NCI-H2029 treated with DMSO at 0.1 percent for 48 hours (cell line): ENCODE results near the gene PMVK.

ENCODE experiments used
- DNase-seq: peaks from one replicate; lab custom pipeline; 2025; lab: John Stamatoyannopoulos, UW

PMVK gene

DNA sequence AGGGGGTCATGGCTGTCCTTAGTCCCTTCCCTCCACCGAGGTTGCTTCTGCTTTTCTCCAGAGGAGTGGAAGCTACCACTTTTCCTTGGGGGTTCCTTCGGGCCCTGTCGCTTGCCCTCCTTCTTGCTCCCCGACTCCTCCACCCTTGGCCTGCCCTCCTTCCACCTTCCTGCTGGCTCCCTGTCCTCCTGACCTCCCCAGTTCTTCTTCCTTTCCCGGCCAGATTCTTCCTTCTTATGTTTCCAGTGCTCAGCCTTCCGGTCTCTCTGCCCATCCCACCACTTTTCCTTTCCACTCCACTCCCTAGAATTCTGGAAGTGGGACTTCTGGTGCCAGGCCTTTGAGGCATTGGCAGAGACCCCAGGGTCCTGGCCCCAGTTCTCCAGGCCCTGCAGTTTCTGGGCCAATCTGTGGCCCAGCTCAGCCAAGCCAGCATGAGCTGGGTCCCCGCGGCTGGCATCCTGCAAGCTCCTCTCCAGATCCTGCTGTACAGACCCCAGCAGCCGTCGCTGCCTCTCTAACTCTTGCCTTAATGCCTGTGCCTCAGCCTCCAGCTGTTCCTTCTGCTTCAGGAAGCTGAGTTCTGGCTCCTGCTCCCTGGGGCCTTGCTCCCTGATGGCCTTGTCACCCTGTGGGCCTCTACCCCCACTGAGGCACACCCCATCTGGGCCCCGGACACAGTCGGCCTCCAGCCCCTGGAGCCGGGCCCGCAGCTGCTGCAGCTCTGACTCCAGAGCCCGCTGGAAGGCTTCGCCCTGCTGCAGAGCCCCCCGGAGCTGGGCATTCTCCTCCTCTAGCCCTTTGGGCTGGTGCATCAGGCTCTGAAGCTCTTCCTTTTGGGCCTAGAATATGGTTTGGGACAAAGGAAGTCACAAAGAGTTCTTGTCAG lies 9.7 kb upstream of the PMVK start:
- no peak for DNase-seq

DNA sequence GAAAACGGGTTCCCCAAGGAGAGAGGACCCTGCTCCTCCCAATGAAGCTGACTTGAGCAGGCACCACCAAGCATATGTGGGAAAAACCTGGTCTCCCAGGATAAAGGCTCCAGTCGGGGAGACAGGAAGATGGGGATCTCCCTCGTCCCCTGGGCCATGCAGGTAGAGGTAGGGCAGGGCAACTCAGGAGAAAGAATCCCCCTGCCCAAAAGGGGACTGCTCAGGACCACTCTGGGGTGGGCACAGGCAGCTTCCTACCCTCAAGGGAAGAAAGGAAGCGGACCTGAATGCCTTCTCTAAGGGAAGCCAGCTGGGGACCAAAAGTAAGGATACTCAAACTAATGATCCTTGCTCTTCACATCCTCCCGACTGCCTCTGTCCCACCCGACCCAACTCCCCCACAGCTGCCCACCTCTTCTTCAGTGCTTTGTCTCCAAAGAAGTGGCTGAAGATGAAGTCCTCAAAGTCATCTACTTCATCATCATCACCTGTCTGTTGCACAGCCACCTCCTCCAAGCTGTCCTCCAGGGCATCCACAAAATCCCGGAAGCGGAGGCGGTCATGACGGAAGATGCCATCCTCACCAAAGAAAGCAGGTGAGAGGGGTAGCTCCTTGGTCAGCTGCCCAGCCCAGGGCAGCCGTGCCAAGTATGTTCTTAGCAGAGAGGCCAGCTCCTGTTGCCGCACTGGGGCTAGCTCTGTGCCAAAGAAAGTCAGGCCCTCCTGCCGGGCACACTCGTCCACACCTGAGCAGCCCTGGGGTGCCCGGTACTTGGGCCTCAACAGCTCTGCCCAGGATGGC lies 8.8 kb upstream of the PMVK start:
- DNase-seq, result no peak

DNA sequence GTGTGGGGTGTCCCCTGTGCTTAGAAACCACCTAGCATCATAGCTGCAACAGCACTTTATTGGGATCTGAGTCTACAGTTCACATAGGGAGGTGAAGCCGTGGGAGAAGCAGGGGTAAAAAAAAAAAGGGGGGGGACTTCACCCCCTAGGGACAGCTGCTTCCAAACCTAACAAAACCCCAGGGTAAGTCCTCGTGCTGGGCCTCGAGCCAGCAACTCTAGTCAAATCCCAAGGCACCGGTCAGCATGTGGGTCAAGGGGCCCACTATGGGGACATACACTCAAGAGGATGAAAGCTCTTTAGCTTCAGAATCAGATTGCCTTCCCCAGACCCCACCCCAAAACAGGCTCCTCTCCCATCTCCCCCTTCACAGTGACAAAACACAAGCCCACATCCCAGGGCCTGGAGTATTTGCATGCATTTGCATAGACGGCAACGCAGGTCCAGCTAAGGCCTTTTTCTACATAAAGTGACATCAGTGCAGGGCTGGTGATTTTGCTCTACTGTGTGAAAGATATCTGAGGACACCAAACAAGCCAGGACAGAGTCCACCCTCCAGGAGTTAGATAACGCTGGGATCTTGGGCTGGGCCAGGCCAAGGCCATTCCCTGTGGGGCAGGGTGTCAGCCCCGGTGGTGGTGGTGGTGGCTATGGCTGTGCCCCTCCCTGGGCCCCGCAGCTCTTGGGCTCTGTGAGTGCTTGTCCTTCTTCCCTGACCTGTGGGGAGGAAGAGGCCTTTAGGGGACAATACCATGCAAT lies 8.1 kb upstream of the PMVK start:
- no peak for DNase-seq

DNA sequence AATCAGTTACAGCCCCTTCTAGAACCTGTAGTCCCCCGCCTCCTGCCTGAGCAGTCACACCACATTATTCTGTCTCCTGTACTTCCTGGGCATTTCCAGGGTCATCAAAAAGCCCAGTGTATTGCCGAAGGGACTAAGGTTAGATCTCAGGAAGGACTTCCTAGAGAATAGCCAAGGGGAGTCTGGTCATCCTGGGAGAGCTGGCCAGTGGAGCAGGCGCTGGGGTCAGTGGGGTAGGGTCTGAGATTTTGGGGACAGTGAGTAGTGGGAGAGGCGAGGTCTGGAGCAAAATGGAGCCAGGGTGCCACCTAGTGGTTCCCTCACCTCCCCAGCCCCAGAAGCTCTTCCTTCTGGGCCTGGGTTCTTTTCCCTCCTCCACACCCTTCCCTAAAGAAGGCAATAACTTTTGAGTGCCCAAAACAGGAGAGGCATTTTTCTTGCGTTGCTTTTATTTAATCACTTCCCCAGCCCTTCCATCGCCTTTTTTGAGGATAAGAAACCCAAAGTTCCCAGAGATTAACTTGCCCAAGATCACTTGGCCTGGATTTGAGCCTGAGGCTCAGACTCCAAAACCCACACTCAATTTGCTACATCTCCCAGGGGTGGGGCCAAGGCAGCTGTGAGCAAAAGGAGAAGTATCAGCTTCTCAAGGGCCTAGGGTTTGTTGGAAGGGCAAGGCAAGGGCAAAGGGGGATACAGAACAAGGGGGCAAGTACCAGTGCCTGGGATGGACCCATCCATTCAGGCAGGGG lies 7.3 kb upstream of the PMVK start:
- DNase-seq, result no peak

DNA sequence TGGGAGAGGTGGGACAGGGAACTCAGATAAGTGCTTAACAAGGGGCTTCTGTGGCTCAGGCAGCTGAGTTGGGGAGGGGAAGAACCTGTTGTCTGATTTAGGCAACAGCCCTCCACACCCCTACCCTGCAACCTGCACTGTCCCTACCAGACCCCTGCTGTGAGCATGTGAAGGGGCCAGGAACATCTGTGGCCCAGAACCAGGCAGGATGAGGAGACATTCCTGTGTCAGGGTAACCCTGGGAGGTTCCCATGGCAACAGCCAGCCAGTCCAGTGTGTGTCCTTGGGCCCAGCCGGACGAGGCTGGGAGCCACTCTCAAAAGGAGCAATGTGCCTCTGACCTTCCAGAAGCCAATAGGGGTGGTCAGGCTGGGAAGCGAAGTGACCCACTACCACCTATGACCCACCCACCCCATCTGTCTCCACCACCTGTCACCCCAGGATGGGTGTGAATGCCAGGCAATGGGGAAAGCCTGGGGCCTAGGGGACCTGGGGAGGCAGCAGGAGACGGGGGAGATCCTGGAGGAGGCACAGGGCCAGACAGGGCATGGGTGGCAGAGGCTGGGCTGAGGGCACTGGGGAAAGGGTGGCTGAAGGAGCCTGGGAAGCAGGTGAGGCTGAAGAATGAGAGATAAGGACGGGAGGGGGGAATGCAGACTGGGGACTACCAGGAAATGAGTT lies 5.0 kb upstream of the PMVK start:
- DNase-seq, result no peak

DNA sequence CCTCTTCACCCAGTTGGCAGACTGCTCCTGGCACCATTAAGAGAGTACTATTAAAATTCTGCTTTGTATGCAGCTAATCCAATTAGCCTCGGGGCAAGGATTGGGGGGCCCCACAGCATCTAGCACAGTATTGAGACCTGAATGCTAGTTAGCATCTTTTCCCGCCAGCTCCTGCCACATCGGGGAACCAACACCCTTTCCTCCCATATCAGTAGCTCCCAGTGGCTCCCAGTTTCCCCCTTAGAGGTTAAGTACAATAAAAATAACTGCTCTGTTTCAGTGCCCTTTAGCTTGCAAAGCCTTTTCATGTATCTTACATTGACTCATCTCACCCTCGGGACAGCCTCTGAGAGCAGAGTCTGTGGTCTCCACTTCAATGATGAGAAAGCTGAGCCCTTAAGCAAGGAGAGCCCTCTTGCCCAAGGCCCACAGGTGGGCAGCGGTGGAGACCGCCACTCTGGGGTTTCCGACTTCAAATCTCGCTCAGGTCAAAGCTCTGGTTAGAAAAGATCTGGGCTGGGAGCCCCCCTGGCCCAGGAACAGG lies 4.2 kb upstream of the PMVK start:
- DNase-seq, result no peak

GRCh38 chr1:154940213-154940560 lies 3.7 kb upstream of the PMVK start:
- DNase-seq, result no peak

DNA sequence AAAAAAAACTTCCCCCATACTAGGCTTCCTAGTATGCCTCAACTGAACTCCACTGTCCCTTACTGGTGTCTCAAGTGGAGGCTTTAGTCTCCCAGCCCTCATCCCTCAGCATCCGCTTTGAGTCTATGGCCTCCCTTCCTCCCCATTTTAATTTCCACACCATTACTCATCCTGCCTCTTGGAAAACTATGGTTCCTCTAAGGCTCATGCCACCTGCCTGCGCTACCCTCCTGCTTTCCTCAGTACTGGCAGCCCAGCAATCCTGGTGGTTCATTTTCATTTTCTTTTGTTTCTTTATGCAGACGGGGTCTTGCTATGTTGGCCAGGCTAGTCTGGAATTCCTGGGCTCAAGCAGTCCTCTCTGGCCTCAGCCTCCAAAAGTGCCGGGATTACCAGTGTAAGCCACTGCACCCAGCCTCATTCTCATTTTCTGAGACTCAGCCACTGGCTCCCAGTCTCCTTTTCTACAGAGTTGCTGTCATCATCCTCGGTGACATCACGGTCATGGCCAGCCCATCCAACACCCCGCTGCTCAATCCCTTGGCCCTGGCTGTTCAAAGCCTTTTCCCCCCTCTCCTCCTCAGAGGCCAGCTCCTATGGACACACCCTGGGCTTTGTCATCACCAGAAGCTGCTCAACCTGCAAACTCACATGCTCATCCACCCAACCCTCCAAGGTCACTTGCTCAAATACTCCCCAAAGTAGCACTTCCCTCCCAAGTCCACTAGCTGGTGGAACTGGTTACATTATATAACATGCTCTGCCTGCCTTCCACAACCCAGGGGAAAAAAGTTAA lies 2.3 kb upstream of the PMVK start:
- no peak for DNase-seq

- DNase-seq, result no peak
These were observed 1.5 kb upstream of the PMVK start for GRCh38 chr1:154937988-154938386.

DNA sequence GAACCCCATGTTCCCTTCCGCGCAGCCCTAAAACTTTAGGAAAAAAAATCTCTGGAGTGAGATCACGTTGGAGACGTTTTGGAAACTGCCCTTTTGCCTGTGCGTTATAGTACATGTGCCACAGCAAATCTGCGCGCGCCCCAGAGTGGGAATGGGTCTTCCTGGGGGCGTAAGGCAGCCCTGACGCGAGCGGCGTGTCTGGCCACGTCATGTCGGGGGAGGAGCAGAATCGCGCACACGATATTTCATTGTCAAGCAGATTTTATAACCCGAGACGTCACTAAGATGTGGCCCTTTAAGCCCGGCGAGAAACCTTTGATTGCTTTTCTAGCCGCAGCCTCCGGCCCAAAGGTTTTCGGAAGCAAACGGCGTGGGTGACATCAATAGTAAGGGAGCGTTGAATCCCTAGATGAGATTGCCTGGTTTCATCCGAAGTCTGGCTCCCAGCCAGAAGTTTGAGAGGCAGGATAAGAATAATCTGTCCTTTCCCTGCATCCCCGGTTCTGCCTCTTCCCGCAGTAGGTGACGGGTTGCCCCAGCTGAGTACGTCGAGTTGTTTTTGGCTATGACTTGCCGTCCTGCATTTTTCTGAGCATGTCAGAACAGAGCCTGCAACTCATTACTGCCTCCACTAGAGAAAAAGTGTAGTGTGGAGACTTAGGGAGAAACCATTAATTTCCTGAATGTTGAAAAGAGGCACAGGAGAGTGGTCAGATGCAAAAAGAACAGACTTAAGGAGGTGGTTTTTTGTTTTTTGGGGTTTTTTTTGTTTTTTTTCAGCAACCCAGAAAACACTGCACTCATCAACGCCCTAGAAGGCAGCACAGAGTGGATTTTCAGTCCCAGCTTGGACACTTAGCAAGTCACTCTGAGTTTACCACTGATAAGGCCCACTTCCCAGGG lies 817 bp upstream of the PMVK start:
- DNase-seq, result peak; percentile 93

GRCh38 chr1:154935749-154936554 lies 567 bp downstream of the PMVK start:
- no peak for DNase-seq

DNA sequence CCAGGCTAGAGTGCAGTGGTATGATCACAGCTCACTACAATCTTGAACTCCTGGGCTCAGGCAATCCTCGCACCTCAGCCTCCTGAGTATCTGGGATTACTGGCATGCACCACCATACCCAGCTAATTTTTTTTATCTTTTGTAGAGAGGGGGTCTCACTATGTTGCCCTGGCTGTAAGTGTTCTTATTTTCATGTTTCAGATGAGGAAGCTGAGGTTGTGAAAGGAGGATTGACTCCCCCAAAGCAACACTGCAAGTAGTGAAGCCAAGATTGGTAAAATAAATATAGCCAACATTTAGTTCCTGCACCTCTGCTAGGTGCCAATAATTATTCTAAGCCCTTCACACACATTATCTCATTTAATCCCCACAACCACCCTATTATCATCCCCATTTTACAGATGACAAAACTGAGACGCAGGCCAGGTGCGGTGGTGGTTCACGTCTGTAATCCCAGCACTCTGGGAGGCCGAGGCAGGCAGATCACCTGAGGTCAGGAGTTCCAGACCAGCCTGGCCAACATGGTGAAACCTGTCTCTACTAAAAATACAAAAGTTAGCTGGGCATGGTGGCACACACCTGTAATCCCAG lies 2.1 kb downstream of the PMVK start:
- no peak for DNase-seq

GRCh38 chr1:154931940-154932487 lies 4.5 kb downstream of the PMVK start:
- no peak for DNase-seq

DNA sequence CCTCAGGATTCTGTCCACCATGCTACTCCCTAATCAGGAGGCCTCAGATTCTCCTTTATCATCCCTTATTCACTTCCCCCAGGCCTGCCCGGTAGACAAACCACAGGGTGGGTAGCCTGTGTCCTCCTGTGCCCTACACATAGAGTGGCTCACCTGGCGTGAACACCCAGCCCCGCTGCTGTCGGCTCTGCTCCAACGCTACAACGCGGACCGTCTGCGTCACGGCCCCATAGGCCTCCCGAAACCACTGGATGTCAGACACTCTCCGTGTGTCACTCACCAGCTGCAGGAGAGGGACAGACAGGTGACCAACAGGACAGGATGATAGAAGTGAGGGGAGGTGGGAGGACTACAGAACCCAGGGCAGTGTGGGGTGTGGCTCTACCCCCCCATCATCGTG lies 10.3 kb downstream of the PMVK start:
- DNase-seq, result no peak

GRCh38 chr1:154925335-154926170 lies 11.0 kb downstream of the PMVK start:
- no peak for DNase-seq

DNA sequence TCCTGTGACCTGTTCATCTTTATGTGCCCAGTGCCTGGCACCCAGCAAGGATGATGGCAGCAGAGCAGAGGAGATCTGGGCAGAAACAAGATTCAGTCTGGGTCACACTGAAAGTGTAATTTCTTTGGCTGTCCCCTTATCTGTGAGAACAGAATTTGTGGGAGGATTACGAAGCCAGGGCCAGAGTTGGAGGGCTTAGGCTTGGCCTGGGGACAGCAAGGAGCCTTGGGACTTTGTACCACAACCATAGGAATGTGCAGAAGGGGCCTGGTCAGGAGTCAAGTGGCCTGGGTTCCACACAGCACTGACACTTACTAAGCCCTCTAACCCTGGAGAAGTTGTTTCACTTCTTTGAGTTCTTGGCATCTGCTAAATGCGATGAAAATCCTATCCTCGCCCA lies 12.8 kb downstream of the PMVK start:
- no peak for DNase-seq

- no peak for DNase-seq
These were observed 23.2 kb downstream of the PMVK start for GRCh38 chr1:154913273-154913672.
